ENCODE data around the gene ANK2. TPM values are rescaled to one million over a fixed set of nuclear protein-coding genes. Genes with fewer than 3 reads are reported as not detected.

ANK2 gene
- total RNA-seq, 1 donor from 2014 or later, result 0.68 TPM

DNA sequence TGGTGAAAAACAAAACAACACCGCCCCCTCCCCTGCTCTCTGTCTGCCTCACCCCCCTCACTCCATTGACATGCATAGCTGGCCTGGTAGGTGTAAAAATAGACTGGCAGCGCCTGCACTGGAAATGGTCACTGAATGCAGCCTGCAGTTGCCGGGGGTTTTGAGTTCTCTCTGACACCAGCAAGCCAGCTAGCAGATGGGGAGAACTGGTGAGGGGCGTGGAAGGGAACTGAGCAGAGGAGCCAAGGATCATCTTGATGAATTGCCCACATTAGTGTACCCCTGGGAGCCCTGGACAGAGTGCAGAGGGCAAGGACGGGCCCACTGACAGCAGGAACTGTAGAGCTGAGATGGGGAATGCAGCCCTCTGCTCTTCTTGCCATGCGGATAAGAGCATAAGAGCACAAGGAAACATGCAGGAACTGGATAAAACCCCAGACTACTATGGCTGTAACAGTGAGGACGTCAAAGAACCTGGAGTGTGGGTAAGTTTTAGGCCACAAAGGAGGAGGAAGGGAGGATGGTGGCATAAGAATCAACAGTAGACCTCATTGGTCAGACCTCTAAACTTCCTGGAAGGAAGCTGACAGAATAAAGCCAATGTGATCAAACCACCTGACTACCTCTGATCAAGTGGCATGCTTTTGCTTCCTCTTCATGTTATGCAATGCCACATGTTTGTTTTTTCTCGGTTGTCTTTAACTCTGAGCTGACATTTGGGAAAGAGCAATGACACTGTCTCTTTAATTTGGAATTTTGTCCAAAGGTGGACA, 96.3 kb downstream of the ANK2 start:
- ATAC-seq (peak; percentile 58), DNase-seq (ENCODE audit: low spot score) (no peak)

DNA sequence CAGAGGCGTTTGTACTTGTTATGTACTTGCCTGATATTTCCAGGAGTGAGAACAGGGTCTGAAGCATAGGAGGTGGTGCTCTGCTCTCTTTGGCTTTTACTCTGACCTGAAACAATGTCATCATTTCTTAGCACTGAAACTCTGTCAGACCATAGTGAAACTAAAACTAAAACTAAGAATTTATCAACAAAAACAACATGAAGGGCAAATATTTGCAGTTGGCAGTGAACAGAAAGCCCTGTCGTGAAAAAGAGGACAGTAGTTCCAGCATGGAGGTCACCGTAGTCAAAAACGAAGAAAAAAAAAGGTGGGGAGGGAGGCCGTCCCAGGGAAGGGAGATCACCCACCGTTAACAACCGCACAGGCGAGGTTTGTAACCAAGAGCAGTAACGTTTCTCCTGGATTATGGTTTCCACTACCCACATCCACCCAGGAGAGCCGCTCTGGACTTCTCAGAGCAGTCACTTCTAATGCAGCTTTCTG, 97.5 kb downstream of the ANK2 start:
- peak; percentile 52 for DNase-seq (ENCODE audit: low spot score)

DNA sequence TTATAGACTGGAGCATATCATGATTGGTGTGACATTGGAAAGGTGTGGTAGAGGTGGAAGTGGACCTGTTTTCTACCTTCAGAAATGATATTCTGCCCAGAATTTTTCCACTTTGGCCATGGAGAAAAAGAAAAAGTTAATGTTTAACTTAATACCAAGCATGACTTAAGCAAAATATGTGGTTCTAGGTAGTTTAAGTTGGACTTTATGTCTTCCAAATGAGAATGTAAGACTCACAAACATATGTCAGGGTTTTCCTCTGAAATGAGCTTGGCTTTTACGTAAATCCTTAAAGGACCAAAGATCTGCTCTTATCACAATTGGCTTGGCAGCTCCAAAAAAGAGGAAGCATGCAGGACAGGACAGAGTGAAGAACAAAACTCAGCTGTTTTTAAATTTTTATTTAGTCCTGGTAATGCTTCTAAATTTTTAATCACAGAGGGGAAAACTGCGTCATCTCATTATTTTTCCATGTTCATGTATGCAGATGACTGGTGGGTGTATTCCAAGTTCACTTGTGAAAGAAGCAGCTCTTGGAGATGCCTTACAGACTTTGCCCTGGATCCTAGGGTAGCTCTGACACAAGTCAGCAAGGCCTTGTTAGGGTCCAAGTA, 98.2 kb downstream of the ANK2 start:
- ATAC-seq (peak; percentile 65), DNase-seq (ENCODE audit: low spot score) (no peak)

More for the DNA sequence above, 97.5 kb downstream of the ANK2 start:
- ATAC-seq, result peak; percentile 80

DNA sequence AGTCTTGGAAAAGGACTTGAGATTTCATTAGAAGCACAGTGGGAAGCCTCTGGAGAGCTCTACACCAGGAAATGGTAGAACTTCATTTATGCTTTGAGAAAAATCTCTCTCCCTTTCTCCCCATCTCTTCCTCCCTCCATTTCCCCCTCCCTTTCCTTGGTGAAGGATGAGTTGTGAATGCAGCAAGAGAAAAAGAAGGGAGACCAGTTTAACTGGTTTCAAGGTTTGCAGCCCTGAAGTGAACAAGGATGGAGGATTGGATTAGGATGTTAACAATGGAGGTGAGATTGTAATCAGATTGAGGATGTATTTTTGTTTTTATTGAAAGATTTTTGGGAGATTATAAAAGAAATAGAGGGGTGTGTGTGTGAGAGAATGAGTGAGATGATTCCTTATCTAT, 99.5 kb downstream of the ANK2 start:
- ATAC-seq (no peak), DNase-seq (ENCODE audit: low spot score) (no peak)

DNA sequence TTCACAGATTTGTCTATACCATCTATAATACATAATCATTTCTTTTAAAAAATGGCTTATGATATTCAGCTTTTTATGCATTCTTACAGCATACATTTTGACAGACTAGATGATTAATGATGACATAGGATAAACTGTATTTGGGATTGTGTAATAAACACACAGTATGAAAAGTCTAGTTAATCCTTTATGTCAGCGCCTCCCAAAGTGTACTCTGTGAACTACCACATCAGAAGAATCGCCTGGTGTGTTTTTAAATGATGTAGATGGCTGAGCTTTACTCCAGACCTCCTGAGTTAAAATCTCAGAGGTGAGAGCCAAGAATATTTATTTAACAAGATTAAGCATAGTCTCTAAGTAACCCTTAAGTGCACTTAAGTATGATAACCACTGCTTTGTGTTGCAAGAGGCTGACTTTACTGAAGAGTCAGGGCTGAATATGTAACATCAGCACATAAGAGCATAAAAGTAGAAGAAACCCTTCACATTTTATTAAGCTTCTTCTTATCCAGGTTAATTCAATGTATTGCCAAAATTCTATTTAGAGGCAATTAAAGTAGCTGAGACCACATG, 104.2 kb downstream of the ANK2 start:
- DNase-seq (ENCODE audit: low spot score), result no peak

DNA sequence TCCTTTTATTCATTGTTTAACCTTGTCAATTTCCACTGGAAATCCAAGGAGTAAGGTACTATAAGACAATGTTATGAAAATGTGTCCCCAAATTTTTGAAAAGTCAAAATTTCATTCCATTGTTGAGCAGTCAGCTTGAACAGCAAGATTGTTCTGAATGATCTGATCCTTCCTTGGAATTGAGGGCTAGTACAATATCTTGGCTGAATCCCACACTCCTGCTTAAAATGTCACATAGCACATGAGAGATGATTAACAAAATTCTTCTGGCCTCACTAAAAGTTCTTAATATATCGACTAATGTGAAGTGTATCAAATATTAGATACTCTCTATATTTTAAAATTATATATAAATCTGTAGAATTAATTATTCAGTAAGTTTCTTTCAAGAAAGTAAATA, 104.8 kb downstream of the ANK2 start:
- ATAC-seq, result no peak

More for the DNA sequence above, 104.2 kb downstream of the ANK2 start:
- ATAC-seq, result peak; percentile 85

DNA sequence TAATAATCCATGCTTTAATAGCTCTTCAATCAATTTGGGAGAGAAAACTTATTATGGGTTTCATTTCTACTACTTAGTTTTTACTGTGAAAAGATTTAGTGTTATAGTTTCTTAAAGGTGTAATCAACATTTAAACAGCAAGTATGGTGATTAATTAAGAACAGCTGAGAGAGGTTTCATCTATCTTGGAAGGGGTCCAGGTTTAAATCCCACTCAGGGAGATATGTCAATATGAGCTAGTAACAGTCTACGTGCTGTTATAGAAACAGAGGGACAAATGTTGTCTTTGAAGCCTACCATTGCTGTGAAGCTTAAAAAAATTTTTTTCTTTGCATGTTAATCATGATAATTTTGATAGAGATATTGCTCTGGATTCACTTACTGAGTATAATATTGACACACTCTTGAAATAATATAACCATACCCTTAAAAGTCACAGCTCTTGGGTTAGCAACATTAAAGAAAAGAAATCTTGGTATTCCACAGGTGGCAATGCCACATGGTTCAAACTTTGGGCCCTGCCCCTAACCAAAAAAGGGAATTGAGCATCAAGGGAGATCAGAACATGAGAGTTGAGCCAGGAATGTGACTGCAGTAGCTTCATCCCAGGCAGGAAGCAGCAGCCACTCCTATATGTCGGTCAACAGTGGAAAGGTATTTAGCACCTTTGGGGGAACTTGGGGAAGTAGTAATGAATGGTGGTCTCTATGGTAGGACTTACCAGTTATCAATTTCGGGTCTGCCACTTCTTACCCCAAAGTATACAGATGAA, 107.8 kb downstream of the ANK2 start:
- ATAC-seq, result no peak
- DNase-seq (ENCODE audit: low spot score), result no peak

More for the DNA sequence above, 104.8 kb downstream of the ANK2 start:
- DNase-seq (ENCODE audit: low spot score), result no peak

DNA sequence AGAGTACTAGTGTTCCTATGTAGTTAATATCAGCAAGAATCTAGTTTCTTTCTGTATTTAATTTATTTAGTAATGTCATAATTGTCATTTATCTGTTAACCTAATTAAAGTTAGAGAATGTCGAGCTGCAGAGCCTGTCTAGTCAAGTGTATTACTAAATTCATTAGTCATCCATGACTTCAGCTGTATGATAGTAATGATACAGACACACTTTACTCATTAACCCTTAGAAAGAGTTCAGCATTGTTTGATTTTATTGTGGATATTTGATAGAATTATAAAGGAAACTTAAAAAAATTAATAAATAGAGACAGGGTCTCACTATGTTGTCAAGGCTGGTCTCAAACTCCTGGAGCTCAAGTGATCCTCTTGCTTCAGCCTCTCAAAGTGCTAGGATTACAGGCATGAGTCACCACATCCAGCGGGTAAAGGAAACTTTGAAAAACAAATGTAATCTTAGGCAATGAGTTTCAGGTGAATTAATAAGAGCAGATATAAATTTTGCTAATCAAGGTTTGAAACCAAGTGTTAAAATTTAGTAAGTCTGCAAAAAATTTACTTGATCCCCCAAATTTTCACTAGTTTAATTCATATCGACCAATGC, 110.6 kb downstream of the ANK2 start:
- ATAC-seq, result no peak
- DNase-seq (ENCODE audit: low spot score), result no peak

DNA sequence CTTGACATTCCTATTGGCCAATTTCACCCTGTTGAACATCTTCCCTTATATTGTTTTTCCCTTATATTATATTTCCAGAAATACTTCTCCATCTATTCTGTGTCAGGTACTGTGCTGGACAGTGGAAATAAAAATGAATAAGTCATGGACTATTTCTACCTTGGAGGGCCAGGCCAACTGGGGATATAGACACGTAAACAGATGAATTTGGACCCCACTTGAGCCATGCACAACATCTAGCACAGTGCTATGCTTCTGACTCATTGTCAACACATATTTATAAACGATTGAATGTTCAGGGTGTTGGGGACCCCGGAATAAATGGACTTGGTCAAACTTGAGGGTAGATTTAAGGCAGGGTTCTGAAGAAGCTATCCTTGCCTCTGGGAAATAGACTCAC, 111.1 kb downstream of the ANK2 start:
- no peak for DNase-seq (ENCODE audit: low spot score)
- no peak for ATAC-seq

DNA sequence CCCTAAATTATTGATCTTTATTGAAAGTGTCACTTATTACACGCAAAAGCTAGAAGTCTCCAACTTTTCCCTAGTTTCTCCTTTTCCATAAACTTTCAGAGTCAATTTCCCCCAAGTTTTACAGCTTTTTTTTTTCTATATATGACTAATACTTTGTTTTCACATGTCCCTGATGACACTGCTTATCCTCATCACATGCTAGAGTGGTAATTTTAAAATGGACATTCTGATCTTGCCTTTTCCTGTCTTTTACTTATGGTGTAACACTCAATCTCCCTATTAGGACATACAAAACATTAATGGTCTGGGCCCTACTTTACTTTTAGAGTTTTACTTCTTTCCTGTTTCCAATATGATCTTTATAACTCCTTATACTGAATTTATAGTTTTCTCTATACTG, 112.6 kb downstream of the ANK2 start:
- DNase-seq (ENCODE audit: low spot score) (no peak), ATAC-seq (no peak)

DNA sequence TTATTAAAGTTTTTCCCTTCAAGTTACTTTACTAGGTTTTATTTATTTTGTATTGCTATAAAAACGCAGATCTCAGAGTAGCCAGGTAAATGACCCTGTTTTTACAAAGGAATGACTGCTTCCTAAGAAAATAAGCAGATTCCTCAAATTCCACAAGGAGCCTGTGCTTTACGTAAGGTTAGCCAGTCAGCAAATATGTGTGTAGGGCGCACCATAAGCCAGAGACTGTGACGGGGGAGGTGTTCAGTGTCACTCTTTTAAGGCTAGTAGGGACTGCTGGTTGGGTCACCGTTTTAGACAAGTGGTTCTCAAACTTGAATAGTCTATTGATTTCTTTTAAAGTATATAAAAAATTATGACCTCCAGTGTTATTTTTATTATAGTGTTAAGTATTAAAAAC, 119.9 kb downstream of the ANK2 start:
- no peak for DNase-seq (ENCODE audit: low spot score)
- ATAC-seq, result no peak

DNA sequence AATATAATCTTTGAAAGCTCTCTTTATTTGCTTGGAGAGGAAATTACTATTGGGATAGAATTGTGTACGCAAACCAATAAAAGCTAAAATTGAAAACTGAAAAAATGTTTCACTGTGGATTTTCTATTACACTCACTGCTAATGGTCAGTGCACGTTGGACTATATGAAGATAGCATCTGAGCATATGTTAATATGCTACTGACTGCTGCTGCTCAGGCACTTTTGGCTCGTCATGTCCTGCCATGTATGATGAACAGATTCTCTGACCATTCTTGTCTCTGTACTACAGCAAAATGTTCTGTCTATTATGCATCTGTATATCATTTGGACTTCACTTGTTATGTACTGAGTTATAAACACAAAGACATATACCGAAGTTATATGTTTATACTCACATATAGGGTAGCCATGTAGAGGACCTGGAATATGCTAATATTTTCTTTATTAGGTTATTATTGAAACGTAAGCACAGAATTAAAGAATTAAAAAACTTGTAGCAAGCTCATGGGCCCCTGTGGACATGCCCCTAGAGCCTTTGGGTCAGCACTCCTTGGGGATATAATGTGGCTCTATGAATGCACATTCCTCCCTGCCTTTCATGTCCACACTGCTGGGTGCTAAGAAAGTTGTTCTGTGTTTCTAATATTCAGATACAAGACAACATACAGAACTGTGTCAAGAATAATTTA, 120.8 kb downstream of the ANK2 start:
- DNase-seq (ENCODE audit: low spot score), result no peak
- ATAC-seq, result no peak

DNA sequence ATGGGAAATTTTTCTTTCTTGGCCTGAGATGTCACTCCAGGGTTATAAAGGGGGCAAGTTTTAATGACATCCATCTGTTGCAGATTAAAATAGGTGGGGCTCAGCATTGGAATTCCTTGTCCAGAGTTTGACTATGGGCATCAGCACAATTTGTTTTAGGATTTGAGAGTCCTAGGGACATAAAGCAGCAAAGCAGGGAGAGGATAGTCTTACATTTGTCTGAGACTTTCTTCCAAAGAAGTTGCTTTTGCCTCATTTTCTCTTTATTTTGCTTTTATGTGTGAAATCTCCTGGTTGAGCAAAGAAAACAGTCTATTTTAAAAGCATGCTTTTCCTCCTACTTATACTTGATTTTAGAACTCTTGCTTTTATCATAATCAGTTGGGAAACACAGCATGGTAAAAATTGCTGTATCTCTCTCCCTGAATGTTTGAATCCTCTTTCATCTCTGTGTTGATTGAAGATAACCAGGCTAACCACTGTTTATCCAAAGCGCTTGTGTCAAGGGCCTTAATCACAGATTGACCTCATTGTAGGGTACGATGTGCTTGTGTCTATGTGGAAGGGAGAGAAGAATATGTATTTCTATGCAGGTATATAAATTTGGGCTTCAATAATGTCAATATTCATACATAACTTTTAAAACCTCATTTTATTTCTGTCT, 121.5 kb downstream of the ANK2 start:
- no peak for DNase-seq (ENCODE audit: low spot score)
- ATAC-seq, result no peak

DNA sequence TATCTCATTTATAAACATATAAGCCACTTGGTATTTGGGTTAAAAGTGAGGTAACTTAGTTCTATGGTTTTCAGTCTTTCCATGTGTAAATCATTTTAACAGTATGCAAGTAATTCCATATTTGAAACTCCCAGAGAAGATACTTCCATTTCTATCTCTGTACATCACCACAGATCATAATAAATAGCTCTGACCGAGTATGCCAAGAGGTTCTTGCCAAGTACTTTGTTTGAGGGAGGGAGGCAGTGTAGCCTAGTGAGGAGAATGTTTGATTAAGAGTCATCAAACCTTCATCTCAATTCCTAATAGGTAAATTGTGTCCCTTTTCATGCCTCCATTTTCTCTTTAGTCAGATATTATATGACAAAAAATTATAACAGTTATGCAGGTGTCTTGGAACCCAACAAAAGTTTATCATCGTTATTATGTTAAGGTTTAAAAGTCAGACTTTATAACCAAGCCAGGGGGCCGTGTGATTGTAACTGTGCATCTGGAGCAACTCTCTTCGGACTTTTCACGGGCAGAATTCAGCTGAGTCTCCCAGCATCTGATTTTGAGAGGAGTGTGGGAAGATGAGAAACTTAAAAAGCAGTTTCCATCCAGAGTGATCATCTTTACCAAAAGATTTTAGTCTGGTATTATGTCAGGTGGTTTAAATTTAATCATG, 123.8 kb downstream of the ANK2 start:
- ATAC-seq, result no peak

DNA sequence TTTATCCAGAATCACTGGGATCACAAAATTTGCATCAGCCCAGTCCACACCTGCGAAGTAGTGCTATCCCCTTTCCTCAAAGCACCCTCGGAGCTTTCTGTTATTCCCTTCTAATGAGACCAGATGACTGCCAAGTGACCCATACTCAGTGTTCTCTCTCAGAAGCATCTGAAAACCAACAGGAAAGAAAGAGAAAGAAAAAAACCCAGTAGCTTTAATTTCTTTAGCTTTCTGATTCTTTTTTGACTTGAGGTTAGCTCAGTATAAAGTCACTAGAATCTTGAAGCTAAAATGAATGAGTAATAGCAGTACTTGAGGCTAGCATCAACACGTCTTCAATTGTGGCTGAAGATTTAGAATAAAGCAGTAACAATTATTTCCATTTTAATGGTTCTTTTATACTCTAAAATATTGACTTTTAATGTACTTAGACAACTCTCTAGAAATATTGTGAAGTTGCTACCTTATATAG, 124.4 kb downstream of the ANK2 start:
- no peak for ATAC-seq
- no peak for DNase-seq (ENCODE audit: low spot score)

More for the DNA sequence above, 123.8 kb downstream of the ANK2 start:
- no peak for DNase-seq (ENCODE audit: low spot score)

DNA sequence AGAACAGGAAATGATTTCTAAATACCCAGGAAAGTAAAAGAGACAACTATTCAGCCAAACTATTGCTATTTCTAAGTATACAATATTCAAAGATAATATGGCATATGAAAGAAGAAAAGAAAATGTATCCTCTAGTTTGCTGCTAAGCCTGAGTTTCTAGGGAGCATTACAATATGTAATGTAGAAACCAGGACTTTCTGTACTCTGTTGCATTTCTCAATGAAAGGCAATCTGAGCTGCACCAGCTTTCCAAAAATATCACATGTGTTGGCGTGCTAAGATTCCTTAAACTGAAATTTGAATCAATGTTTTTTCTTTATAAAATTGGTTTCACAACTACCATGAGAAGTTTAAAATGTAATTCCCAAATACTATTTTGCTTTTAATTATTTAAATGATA, 129.6 kb downstream of the ANK2 start:
- ATAC-seq (no peak), DNase-seq (ENCODE audit: low spot score) (no peak)

DNA sequence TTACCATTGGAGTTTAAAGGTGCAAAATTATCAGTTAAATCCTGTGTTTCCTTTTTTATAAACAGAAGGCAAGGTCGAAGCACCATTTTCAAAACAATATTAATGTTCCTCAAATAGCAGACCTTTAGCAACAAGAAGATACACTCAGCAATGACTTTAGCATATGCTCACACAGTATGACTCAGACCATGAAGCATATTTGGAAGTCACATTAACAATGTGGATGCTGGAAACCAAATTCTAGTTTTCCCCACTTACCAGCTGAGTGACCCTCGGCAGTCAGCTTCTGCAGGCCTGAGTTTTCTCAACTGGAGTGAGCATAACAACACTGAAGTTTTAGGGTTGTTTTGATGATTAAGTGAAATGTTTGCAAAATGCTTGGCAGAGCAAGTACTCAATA, 130.5 kb downstream of the ANK2 start:
- DNase-seq (ENCODE audit: low spot score) (no peak), ATAC-seq (no peak)

DNA sequence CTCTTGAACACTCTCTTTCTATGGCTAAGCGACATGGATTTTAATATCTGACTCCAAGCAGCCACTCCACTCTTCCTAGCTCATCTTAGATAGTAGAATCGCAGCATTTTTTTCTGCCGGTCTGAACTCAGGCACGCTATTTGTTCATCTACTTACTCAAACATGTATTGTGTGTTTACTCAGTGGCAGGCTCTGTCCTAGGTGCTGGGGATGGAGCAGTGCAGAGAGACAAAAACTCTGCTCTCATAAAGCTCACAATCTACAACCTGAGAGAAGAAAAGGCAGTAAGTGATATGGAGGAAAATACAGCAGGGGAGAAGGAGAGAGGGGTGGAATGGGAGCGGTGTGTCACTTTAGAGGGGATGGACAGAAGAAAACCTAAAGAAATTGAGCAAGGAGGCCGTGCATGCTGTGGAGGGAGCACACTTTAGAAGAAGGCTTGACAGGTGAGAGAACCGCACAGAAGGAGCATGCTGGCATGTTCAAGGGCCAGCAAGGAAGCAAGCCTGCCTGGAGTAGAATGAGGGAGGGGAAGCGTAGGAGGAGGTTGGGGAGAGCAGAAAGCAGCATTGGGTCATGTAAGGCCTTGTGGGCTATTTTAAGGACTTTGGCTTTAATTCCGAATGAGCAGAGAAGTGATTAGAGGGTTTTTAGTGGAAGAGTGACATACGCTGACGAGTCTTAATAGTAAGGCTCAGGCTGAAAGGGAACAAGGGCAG, 132.0 kb downstream of the ANK2 start:
- DNase-seq (ENCODE audit: low spot score) (no peak), ATAC-seq (peak; percentile 75)
